ENCODE data around the gene IL31RA.

DNA sequence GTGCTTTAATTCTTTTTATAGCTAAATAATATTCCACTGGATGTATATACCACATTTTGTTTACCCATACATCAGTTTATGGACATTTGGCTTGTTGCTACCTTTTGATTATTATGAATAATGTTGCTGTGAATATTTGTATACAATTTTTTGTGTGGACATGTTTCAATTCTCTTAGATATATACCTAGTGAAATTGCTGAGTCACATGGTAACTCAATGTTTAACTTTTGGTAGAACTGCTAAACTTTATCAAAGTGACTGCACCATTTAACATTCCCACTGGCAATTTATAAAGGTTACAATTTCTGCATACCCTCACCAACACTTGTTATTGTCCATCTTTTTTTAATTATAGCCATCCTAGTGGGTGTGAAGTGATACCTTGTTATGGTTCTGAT is 22.1 kb downstream of the IL31RA start:
- no peak for TF ChIP-seq POLR2A (IDR thresholded peaks at IDR 0.05; ENCODE audit: low read depth, low read length)
- no peak for TF ChIP-seq TAF1 (IDR thresholded peaks at IDR 0.05; ENCODE audit: borderline replicate concordance, low read depth, low read length)
